Astrocyte of the spinal cord (primary cell): ENCODE measurements around the gene TTL.

Experiments used
- DNase-seq: peaks from one replicate; pipeline ENCODE4 v3.0.0; 2011; ENCODE audit warnings: low read depth, low spot score
- H3K4me3 ChIP-seq: 2 replicates; pipeline ENCODE4 v1.5.1; 2011; ENCODE audit warnings: low read depth, mild to moderate bottlenecking, low read length, moderate library complexity
- in situ Hi-C: cut with HindIII; loops from 2 replicates; pipeline ENCODE4 v1.10.0; 2017; ENCODE audit warnings: low sequenced_read_pairs
- TF ChIP-seq, protein P1 (sequence below): IDR thresholded peaks from 2 replicates; pipeline ENCODE4 v1.5.1; 2012; ENCODE audit warnings: low read depth, mild to moderate bottlenecking, low read length, inconsistent platforms

The TTL gene

DNA sequence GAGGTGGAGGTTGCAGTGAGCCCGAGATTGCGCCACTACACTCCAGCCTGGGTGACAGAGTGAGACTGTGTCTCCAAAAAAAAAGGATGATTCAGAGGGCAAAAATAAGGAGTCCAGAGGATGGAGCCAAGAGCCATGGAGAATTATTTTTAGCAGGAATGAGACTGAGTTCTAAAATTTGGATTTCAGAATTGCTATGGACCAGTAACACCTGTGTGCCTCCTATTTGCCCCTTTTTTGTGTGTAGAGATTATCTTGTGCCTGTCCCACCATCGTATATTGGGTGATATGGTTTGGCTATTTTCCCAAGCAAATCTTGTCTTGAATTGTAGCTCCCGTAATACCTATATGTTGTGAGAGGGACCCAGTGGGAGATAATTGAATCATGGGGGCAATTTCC, 32.1 kb upstream of the TTL start:
- no peak for DNase-seq
- in situ Hi-C loops, result no loop called here
- TF ChIP-seq, protein P1, sequence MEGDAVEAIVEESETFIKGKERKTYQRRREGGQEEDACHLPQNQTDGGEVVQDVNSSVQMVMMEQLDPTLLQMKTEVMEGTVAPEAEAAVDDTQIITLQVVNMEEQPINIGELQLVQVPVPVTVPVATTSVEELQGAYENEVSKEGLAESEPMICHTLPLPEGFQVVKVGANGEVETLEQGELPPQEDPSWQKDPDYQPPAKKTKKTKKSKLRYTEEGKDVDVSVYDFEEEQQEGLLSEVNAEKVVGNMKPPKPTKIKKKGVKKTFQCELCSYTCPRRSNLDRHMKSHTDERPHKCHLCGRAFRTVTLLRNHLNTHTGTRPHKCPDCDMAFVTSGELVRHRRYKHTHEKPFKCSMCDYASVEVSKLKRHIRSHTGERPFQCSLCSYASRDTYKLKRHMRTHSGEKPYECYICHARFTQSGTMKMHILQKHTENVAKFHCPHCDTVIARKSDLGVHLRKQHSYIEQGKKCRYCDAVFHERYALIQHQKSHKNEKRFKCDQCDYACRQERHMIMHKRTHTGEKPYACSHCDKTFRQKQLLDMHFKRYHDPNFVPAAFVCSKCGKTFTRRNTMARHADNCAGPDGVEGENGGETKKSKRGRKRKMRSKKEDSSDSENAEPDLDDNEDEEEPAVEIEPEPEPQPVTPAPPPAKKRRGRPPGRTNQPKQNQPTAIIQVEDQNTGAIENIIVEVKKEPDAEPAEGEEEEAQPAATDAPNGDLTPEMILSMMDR, result no peak
- no peak overlapping the region for H3K4me3 ChIP-seq

DNA sequence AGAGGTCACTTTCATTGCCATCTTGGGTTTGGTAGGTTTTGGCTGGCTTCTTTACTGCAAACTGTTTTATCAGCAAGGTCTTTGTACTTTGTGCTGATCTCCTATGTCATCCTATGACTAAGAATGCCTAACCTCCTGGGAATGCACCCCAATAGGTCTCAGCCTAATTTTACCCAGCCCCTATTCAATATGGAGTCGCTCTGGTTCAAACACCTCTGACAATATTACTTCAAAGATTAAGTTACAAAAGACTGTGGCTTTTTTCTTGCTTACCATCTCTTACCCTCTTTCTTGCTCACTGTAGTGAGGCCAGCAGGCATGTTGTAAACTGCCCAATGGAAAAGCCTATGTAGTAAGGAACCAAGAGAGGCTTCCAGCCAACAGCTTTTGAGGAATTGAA, 30.6 kb upstream of the TTL start:
- H3K4me3 ChIP-seq, result no peak overlapping the region
- no peak for DNase-seq
- TF ChIP-seq, protein P1, result no peak
- in situ Hi-C loops, result no loop called here

DNA sequence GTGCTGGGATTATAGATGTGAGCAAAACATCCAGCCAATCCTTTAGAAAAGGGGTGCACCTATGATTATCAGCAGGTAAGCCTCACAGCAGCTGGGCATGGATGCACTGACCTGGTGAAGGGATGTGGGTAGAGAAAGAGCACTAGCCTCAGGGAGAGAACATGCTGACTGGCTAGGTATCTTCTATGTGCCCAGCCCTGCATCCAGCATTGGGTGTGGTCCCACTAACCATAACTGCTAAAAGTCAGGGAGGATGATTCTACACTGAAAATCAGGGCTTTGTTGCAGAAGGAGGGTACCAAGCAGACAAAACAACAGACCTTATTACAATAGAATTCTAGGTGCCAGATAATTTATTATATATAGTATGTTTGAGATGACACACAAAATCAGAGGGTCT, 27.4 kb upstream of the TTL start:
- DNase-seq, result no peak
- TF ChIP-seq, protein P1, result no peak
- no peak overlapping the region for H3K4me3 ChIP-seq
- in situ Hi-C loops, result no loop called here

DNA sequence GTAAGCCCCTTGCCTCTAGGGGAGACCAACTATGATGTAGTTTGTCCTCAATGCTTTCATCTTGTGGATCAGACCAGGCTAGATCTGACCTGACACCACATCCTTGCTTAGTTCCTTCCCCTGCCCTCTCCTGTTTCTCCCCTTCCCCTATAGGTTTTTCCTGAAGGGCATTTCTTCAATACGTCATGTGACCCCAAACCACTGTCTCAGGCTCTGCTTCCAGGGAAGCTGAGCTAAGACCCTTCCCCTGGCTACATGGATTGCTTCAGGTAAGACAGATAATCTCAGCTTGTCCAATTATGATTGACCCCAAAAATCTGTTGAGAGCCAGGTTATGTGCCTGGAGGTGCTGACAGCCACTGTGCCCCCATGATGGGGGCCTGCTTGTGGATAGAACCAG, 22.6 kb upstream of the TTL start:
- in situ Hi-C loops, result no loop called here
- no peak for DNase-seq
- TF ChIP-seq, protein P1, result no peak
- no peak overlapping the region for H3K4me3 ChIP-seq

DNA sequence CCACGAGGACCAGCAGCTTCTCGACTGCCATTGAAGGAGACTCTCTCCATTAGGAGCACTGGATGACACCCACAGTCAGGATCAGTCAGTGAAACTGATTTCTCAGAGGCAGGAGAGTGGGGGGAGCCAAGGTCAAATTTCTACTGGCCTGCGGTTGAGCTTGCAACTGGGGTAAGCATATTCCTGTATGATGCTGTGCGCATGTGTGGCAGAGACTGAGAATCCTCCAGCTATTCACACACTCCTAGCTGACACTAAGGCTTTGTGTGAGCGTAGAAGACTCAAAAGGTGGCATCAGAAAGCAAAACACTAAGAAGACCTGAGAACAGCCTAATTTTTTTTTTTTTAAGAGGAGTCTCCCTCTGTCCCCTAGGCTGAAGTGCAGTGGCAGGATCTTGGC, 19.8 kb upstream of the TTL start:
- no peak overlapping the region for H3K4me3 ChIP-seq
- TF ChIP-seq, protein P1, result no peak
- DNase-seq, result no peak
- in situ Hi-C loops, result no loop called here

DNA sequence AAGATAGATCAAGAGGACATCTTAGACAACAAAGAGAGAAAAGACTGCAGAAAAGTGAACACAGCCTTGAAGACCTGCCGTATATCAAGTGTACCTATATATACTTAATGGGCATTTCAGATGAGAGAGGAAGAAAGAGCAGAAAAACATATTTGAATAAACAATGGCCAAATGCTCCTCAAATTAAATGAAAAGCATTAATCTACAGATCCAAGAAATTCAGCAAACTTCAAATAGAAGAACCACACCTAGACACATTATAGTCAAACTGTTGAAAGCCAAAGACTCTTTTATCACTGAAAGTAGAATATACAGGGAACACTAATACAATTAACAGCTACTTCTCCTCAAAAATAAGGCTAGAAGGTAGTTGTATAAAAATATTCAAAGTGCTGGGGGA, 18.7 kb upstream of the TTL start:
- no peak overlapping the region for H3K4me3 ChIP-seq
- no peak for DNase-seq
- TF ChIP-seq, protein P1, result no peak
- in situ Hi-C loops, result no loop called here

DNA sequence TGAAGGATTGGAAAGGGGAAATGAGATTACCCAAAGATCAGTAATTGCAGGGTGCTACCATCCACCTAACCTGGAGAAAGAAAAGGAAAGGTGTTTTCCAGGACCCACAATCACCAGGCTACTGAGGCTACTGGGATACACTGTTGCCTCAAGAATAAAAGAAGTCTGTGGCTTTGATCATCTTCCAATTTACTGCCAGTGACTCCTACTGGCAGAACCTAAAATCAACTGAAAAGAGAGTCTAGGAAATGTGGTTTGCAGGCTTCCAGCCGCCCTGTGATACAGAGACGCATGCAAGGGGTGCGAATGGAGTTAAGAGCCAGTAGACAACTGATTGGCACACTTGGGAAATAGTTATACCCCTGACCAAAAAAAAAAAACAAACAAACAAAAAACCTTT, 16.6 kb upstream of the TTL start:
- in situ Hi-C loops, result no loop called here
- TF ChIP-seq, protein P1, result peak; percentile 37
- no peak overlapping the region for H3K4me3 ChIP-seq
- peak; percentile 25 for DNase-seq
